Esophagus muscularis mucosa (tissue), 4 donors: ENCODE results near the gene OBP2A. TPM values are rescaled to one million over a fixed set of nuclear protein-coding genes. Genes with fewer than 3 reads are reported as not detected.

Experiments
- DNase-seq: peaks from one replicate; pipeline ENCODE4 v3.0.0-alpha.2; 2017; ENCODE audit errors: extremely low spot score
- H3K27ac ChIP-seq, 4 donors: fragments of 200-600 bp; sonication (generic); replicated peaks in 1 of 4; 1 replicate in 3 of 4; 2 replicates in 1 of 4; pipeline ENCODE4 v1.5.1; 2016 to 2019; ENCODE audit warnings: mild to moderate bottlenecking in 1 of 4
- H3K27me3 ChIP-seq, 4 donors: fragments of 200-600 bp; sonication (generic); one replicate each; pipeline versions ENCODE4 v1.5.1 to v1.6.0; 2016 to 2019
- H3K36me3 ChIP-seq, 4 donors: fragments of 200-600 bp; sonication (generic); one replicate each; pipeline ENCODE4 v1.5.1; 2016 to 2019
- H3K4me1 ChIP-seq, 4 donors: fragments of 200-600 bp; sonication (generic); one replicate each; pipeline ENCODE4 v1.5.1; 2016 to 2019
- H3K4me3 ChIP-seq, 4 donors: fragments of 200-600 bp; sonication (generic); 1 replicate in 2 of 4; 2 replicates in 2 of 4; pipeline ENCODE4 v1.5.1; 2016 to 2019; ENCODE audit warnings: mild to moderate bottlenecking in 4 of 4, moderate library complexity in 1 of 4
- H3K9me3 ChIP-seq, 4 donors: fragments of 200-600 bp; sonication (generic); 1 replicate in 3 of 4; 2 replicates in 1 of 4; pipeline ENCODE4 v1.5.1; 2016 to 2019
- CTCF ChIP-seq, 3 experiments: fragments of 200-600 bp in 2 of 3; fragments of 450-650 bp in 1 of 3; sonication (generic) in 2 of 3; IDR thresholded peaks; one replicate each; pipeline ENCODE4 v1.5.1; 2017 to 2019; ENCODE audit warnings: antibody characterized with exemption in 3 of 3, mild to moderate bottlenecking in 2 of 3, moderate library complexity in 1 of 3
- EP300 ChIP-seq: sonication (generic); formaldehyde crosslinking; IDR thresholded peaks from one replicate; pipeline ENCODE4 v1.6.1; 2017; ENCODE audit warnings: antibody characterized with exemption
- POLR2A ChIP-seq: fragments of 450-650 bp; IDR thresholded peaks from one replicate; pipeline ENCODE4 v1.6.1; 2017; ENCODE audit warnings: antibody characterized with exemption, moderate library complexity, mild to moderate bottlenecking, low read depth
- POLR2AphosphoS5 ChIP-seq, 2 donors: sonication (generic); formaldehyde crosslinking; IDR thresholded peaks; one replicate each; pipeline ENCODE4 v1.6.1; 2017; ENCODE audit warnings: antibody characterized with exemption in 2 of 2
- WGBS: methylation state at CpG from one replicate; pipeline ENCODE4 v1.1.5; 2018; 5-methylcytosine and 5-hydroxymethylcytosine counted together
- intact Hi-C: fragments of 100-400 bp; cut with DNase I; formaldehyde crosslinking; loops from one replicate; pipeline ENCODE4 v1.15.1; 2023
- total RNA-seq, 4 donors: library from RNA; depleted of rRNA; stranded (reverse); fragments of >200 nt; gene quantifications; one replicate each; pipeline versions ENCODE4 v1.1.0 to v1.2.1, GENCODE V29; 2016

The OBP2A gene
- total RNA-seq, 4 donors from 2014 or later: not detected

GRCh38 chr9:135561391-135562234 is 15.7 kb downstream of the OBP2A start, which contains the start of gene PAEP:
Gene PAEP (plus strand): TSS chr9:135561756.
- 96% methylated on average over 5 of the region's 20 CpGs for WGBS

GRCh38 chr9:135562235-135562745 is 16.4 kb downstream of the OBP2A start:
- peaks cover 0 to 12% (median 0%) of the 10 kb centered on the region in 4 donors for H3K9me3 ChIP-seq
- H3K36me3 ChIP-seq: no peaks in the 10 kb centered on the region
- intact Hi-C loops: no loop called here
- TF ChIP-seq CTCF (IDR thresholded peaks at IDR 0.05) (no peak), POLR2AphosphoS5 (IDR thresholded peaks at IDR 0.05) (no peak), POLR2A (no peak), EP300 (no peak)
- no peaks in the 10 kb centered on the region for H3K4me1 ChIP-seq
- no peak overlapping the region for H3K27ac ChIP-seq
- 91% methylated on average over 12 of the region's 17 CpGs for WGBS
- H3K27me3 ChIP-seq: peaks cover 0 to 73% (median 0%) of the 10 kb centered on the region in 4 donors
- no peak overlapping the region for H3K4me3 ChIP-seq
- no peak for DNase-seq

More at GRCh38 chr9:135561391-135562234, 15.7 kb downstream of the OBP2A start, which contains the start of gene PAEP:
- Histone ChIP-seq H3K4me1 (no peaks in the 10 kb centered on the region), H3K27ac (no peak within 1 kb of the TSS), H3K4me3 (no peak within 1 kb of the TSS), H3K27me3 (peaks cover 0 to 70% (median 0%) of the 10 kb centered on the region in 4 donors), H3K36me3 (no peaks in the 10 kb centered on the region), H3K9me3 (peaks cover 0 to 12% (median 0%) of the 10 kb centered on the region in 4 donors)
- intact Hi-C loops: no loop called here
- no peak for DNase-seq
- TF ChIP-seq POLR2A (no peak), CTCF (IDR thresholded peaks at IDR 0.05) (no peak), EP300 (no peak)

- H3K27me3 ChIP-seq: peaks cover 0 to 80% (median 0%) of the 10 kb centered on the region in 4 donors
- H3K27ac ChIP-seq: no peak overlapping the region
- no peak overlapping the region for H3K4me3 ChIP-seq
- DNase-seq: no peak
- H3K4me1 ChIP-seq: no peaks in the 10 kb centered on the region
- intact Hi-C loops: no loop called here
- peaks cover 0 to 12% (median 0%) of the 10 kb centered on the region in 4 donors for H3K9me3 ChIP-seq
- H3K36me3 ChIP-seq: no peaks in the 10 kb centered on the region
- 78% methylated on average over 1 of the region's 1 CpG for WGBS
- TF ChIP-seq CTCF (IDR thresholded peaks at IDR 0.05): no peak
These were observed 17.1 kb downstream of the OBP2A start for GRCh38 chr9:135563039-135563476.

- Histone ChIP-seq H3K9me3 (peaks cover 0 to 12% (median under 1%) of the 10 kb centered on the region in 4 donors), H3K27ac (no peak overlapping the region), H3K4me1 (no peaks in the 10 kb centered on the region), H3K36me3 (no peaks in the 10 kb centered on the region), H3K4me3 (no peak overlapping the region), H3K27me3 (peaks cover 0 to 84% (median 0%) of the 10 kb centered on the region in 4 donors)
- 82% methylated on average over 12 of the region's 12 CpGs for WGBS
- no peak for DNase-seq
- intact Hi-C loops: no loop called here
- TF ChIP-seq POLR2A (no peak), CTCF (IDR thresholded peaks at IDR 0.05) (no peak), EP300 (no peak), POLR2AphosphoS5 (IDR thresholded peaks at IDR 0.05) (no peak)
These were observed 17.9 kb downstream of the OBP2A start for GRCh38 chr9:135563858-135564257.
